ENCODE data around the gene ADARB2. TPM values are rescaled to one million over a fixed set of nuclear protein-coding genes. Genes with fewer than 3 reads are reported as not detected.
"Not testable (repeated sequence)": the region's sequence is repeated elsewhere in the genome, so short reads cannot be mapped to it uniquely, and the experiment has no call there.

Gene ADARB2
- total RNA-seq, 3 donors from 2014 or later (not counting 1 experiment from before 2014, with no cell fraction given), result 0.27 to 0.78 (median 0.40) TPM

GRCh38 chr10:1344408-1344807 lies 392.9 kb downstream of the ADARB2 start:
- Mint-ChIP-seq H3K9me3 (no peaks in the 10 kb centered on the region), H3K4me3 (no peak overlapping the region), H3K4me1 (no peaks in the 10 kb centered on the region), H3K27ac (no peak overlapping the region), H3K36me3 (no peaks in the 10 kb centered on the region), H3K27me3 (ENCODE audit: low read depth in 2 of 2) (peaks cover 0 to 4% of the 10 kb centered on the region in 2 donors)
- 93% methylated on average over 13 of the region's 13 CpGs for WGBS (ENCODE audit: insufficient coverage)
- H3K36me3 ChIP-seq (ENCODE audit: control insufficient read depth, insufficient read depth, low read length), result no peaks in the 10 kb centered on the region
- DNase-seq (no peak), ATAC-seq (no peak)
- TF ChIP-seq, protein P1, sequence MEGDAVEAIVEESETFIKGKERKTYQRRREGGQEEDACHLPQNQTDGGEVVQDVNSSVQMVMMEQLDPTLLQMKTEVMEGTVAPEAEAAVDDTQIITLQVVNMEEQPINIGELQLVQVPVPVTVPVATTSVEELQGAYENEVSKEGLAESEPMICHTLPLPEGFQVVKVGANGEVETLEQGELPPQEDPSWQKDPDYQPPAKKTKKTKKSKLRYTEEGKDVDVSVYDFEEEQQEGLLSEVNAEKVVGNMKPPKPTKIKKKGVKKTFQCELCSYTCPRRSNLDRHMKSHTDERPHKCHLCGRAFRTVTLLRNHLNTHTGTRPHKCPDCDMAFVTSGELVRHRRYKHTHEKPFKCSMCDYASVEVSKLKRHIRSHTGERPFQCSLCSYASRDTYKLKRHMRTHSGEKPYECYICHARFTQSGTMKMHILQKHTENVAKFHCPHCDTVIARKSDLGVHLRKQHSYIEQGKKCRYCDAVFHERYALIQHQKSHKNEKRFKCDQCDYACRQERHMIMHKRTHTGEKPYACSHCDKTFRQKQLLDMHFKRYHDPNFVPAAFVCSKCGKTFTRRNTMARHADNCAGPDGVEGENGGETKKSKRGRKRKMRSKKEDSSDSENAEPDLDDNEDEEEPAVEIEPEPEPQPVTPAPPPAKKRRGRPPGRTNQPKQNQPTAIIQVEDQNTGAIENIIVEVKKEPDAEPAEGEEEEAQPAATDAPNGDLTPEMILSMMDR (IDR thresholded peaks at IDR 0.05), result no peak
- H3K27me3 ChIP-seq (ENCODE audit: control insufficient read depth, insufficient read depth, low read length), result no peaks in the 10 kb centered on the region
- intact Hi-C loops (cut with micrococcal nuclease), result no loop called here
- H3K9me3 ChIP-seq (ENCODE audit: control insufficient read depth, insufficient read depth, low read length), result no peaks in the 10 kb centered on the region
- H3K4me3 ChIP-seq (ENCODE audit: low read length), result no peak overlapping the region
- no peak overlapping the region for H3K27ac ChIP-seq (ENCODE audit: low read length)
- H3K4me1 ChIP-seq (ENCODE audit: control insufficient read depth, insufficient read depth, low read length), result no peaks in the 10 kb centered on the region

- H3K9me3 ChIP-seq (ENCODE audit: control insufficient read depth, insufficient read depth, low read length), result no peaks in the 10 kb centered on the region
- H3K27ac Mint-ChIP-seq, result no peak overlapping the region
Measured at GRCh38 chr10:1343176-1343575, 394.1 kb downstream of the ADARB2 start.

GRCh38 chr10:1341052-1341451 lies 396.3 kb downstream of the ADARB2 start:
- H3K36me3 Mint-ChIP-seq; H3K4me1 Mint-ChIP-seq; H3K4me3 ChIP-seq (ENCODE audit: low read length); H3K27me3 ChIP-seq (ENCODE audit: control insufficient read depth, insufficient read depth, low read length); H3K4me1 ChIP-seq (ENCODE audit: control insufficient read depth, insufficient read depth, low read length); DNase-seq; H3K36me3 ChIP-seq (ENCODE audit: control insufficient read depth, insufficient read depth, low read length); H3K4me3 Mint-ChIP-seq; H3K9me3 ChIP-seq (ENCODE audit: control insufficient read depth, insufficient read depth, low read length); ATAC-seq; intact Hi-C loops (cut with micrococcal nuclease); H3K27ac ChIP-seq (ENCODE audit: low read length); H3K27me3 Mint-ChIP-seq (ENCODE audit: low read depth in 2 of 2); H3K27ac Mint-ChIP-seq; H3K9me3 Mint-ChIP-seq: not testable (repeated sequence)
- 95% methylated on average over 13 of the region's 14 CpGs for WGBS (ENCODE audit: insufficient coverage)

More at GRCh38 chr10:1343176-1343575, 394.1 kb downstream of the ADARB2 start:
- 68% methylated on average over 5 of the region's 5 CpGs for WGBS (ENCODE audit: insufficient coverage)
- no peak overlapping the region for H3K4me3 Mint-ChIP-seq
- Histone ChIP-seq H3K36me3 (ENCODE audit: control insufficient read depth, insufficient read depth, low read length) (no peaks in the 10 kb centered on the region), H3K4me1 (ENCODE audit: control insufficient read depth, insufficient read depth, low read length) (no peaks in the 10 kb centered on the region), H3K27ac (ENCODE audit: low read length) (no peak overlapping the region), H3K27me3 (ENCODE audit: control insufficient read depth, insufficient read depth, low read length) (no peaks in the 10 kb centered on the region), H3K4me3 (ENCODE audit: low read length) (no peak overlapping the region)
- H3K27me3 Mint-ChIP-seq (ENCODE audit: low read depth in 2 of 2), result peaks cover 0 to 4% of the 10 kb centered on the region in 2 donors
- intact Hi-C loops (cut with micrococcal nuclease), result no loop called here
- TF ChIP-seq, protein P1 (IDR thresholded peaks at IDR 0.05), result no peak
- no peaks in the 10 kb centered on the region for H3K36me3 Mint-ChIP-seq
- H3K4me1 Mint-ChIP-seq, result no peaks in the 10 kb centered on the region
- no peak for DNase-seq
- no peaks in the 10 kb centered on the region for H3K9me3 Mint-ChIP-seq
- ATAC-seq, result no peak

DNA sequence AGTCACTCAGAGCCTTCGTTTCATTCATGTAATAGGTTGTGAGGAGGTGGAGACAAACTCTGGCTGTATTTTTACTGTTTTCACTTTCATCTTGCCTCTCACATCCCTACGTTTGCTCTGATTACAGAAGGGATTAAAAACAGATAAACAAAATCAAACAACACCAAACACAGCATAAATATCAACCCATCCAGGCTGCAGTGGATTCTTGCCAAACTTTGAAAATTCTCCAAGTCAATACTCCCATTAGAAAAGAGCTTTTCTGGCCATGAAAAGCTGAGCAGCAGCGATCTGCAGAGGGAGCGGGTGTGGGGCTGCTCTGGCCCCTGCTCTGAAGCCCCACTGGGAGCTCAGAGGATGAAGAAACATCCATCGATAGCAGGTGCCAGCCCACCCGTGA lies 397.9 kb downstream of the ADARB2 start:
- 86% methylated on average over 5 of the region's 6 CpGs for WGBS (ENCODE audit: insufficient coverage)
- TF ChIP-seq, protein P1 (IDR thresholded peaks at IDR 0.05), result no peak
- intact Hi-C loops (cut with micrococcal nuclease), result no loop called here

More for the DNA sequence above, 397.9 kb downstream of the ADARB2 start:
- Histone ChIP-seq H3K36me3 (ENCODE audit: control insufficient read depth, insufficient read depth, low read length) (no peaks in the 10 kb centered on the region), H3K9me3 (ENCODE audit: control insufficient read depth, insufficient read depth, low read length) (no peaks in the 10 kb centered on the region), H3K27ac (ENCODE audit: low read length) (no peak overlapping the region), H3K4me1 (ENCODE audit: control insufficient read depth, insufficient read depth, low read length) (no peaks in the 10 kb centered on the region), H3K4me3 (ENCODE audit: low read length) (no peak overlapping the region), H3K27me3 (ENCODE audit: control insufficient read depth, insufficient read depth, low read length) (no peaks in the 10 kb centered on the region)
- Mint-ChIP-seq H3K4me1 (no peaks in the 10 kb centered on the region), H3K9me3 (no peaks in the 10 kb centered on the region), H3K4me3 (no peak overlapping the region), H3K27ac (no peak overlapping the region), H3K27me3 (ENCODE audit: low read depth in 2 of 2) (peaks cover 0 to 4% of the 10 kb centered on the region in 2 donors), H3K36me3 (no peaks in the 10 kb centered on the region)
- no peak for ATAC-seq
- DNase-seq, result no peak
